Measurements from ENCODE around the gene PIK3C3.

DNA sequence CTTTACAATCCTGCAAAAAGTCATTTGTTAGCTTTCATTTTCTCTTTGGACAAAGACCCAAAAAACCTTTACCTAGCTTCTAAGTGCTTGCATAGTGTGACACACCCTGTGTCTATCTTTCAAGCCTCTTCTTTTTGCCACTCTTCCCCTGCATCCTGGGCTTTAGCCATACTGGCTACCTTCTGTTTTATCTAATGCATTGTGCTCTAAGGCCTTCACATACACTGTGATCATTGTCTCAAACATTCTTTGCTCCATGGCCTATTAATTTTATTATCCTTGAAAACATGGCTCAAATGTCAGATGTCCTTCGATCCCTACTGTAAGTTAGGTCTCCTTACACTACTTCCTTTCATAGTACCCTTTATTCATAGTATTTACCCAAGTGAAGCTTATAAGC lies 84.4 kb downstream of the PIK3C3 start:
- TF ChIP-seq TCF7L2 (IDR thresholded peaks at IDR 0.05; ENCODE audit: borderline replicate concordance, low read depth, low read length) (no peak), CTCF (tag by site-specific recombination; IDR thresholded peaks at IDR 0.05) (no peak), ZFP69B (tag by site-specific recombination; IDR thresholded peaks at IDR 0.05) (no peak), ZNF335 (tag by site-specific recombination; conservative IDR thresholded peaks at IDR 0.05) (no peak), ZNF121 (tag by site-specific recombination; IDR thresholded peaks at IDR 0.05) (no peak), REST (tag by site-specific recombination; IDR thresholded peaks at IDR 0.05) (no peak), ZNF341 (tag by site-specific recombination; IDR thresholded peaks at IDR 0.05; ENCODE audit: low read depth) (no peak), BCL11B (tag by site-specific recombination; IDR thresholded peaks at IDR 0.05; ENCODE audit: low read depth) (no peak), AEBP2 (tag by site-specific recombination; IDR thresholded peaks at IDR 0.05; ENCODE audit: borderline replicate concordance) (no peak), ZBTB6 (tag by site-specific recombination; IDR thresholded peaks at IDR 0.05) (no peak), ZNF560 (tag by site-specific recombination; IDR thresholded peaks at IDR 0.05; ENCODE audit: borderline replicate concordance) (no peak), ZNF274 (IDR thresholded peaks at IDR 0.05; ENCODE audit: low read length) (no peak), ZNF274 (tag by site-specific recombination; IDR thresholded peaks at IDR 0.05; ENCODE audit: borderline replicate concordance) (no peak)
- TF ChIP-seq, protein P1, sequence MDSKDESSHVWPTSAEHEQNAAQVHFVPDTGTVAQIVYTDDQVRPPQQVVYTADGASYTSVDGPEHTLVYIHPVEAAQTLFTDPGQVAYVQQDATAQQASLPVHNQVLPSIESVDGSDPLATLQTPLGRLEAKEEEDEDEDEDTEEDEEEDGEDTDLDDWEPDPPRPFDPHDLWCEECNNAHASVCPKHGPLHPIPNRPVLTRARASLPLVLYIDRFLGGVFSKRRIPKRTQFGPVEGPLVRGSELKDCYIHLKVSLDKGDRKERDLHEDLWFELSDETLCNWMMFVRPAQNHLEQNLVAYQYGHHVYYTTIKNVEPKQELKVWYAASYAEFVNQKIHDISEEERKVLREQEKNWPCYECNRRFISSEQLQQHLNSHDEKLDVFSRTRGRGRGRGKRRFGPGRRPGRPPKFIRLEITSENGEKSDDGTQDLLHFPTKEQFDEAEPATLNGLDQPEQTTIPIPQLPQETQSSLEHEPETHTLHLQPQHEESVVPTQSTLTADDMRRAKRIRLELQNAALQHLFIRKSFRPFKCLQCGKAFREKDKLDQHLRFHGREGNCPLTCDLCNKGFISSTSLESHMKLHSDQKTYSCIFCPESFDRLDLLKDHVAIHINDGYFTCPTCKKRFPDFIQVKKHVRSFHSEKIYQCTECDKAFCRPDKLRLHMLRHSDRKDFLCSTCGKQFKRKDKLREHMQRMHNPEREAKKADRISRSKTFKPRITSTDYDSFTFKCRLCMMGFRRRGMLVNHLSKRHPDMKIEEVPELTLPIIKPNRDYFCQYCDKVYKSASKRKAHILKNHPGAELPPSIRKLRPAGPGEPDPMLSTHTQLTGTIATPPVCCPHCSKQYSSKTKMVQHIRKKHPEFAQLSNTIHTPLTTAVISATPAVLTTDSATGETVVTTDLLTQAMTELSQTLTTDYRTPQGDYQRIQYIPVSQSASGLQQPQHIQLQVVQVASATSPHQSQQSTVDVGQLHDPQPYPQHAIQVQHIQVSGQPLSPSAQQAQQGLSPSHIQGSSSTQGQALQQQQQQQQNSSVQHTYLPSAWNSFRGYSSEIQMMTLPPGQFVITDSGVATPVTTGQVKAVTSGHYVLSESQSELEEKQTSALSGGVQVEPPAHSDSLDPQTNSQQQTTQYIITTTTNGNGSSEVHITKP (tag by site-specific recombination; IDR thresholded peaks at IDR 0.05): no peak
- TF ChIP-seq, protein P2, sequence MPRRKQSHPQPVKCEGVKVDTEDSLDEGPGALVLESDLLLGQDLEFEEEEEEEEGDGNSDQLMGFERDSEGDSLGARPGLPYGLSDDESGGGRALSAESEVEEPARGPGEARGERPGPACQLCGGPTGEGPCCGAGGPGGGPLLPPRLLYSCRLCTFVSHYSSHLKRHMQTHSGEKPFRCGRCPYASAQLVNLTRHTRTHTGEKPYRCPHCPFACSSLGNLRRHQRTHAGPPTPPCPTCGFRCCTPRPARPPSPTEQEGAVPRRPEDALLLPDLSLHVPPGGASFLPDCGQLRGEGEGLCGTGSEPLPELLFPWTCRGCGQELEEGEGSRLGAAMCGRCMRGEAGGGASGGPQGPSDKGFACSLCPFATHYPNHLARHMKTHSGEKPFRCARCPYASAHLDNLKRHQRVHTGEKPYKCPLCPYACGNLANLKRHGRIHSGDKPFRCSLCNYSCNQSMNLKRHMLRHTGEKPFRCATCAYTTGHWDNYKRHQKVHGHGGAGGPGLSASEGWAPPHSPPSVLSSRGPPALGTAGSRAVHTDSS (tag by site-specific recombination; IDR thresholded peaks at IDR 0.05): no peak
